Natural killer cell (primary cell): Measurements from ENCODE around the gene HOXC9. TPM values are rescaled to one million over a fixed set of nuclear protein-coding genes. Genes with fewer than 3 reads are reported as not detected.

Experiments used
- ATAC-seq, 3 donors: fragments of 150-1000 bp in 2 of 3; fragments of 200-7000 bp in 1 of 3; cut with Tn5 transposase; 1 replicate in 1 of 3; 2 replicates in 2 of 3; pipeline ENCODE4 v1.10.0; 2021; ENCODE audit warnings: mild to moderate bottlenecking in 2 of 3, moderate library complexity in 2 of 3
- DNase-seq, 2 donors: peaks; one replicate each; pipeline versions ENCODE4 v3.0.0 to v3.0.0-alpha.2; 2013 to 2021; ENCODE audit warnings: mixed read lengths in 1 of 2
- H3K27ac ChIP-seq: one replicate; pipeline ENCODE4 v1.5.1; 2013; ENCODE audit warnings: mild to moderate bottlenecking, low read length
- H3K27me3 ChIP-seq: one replicate; pipeline ENCODE4 v1.6.1; 2013; ENCODE audit warnings: low read length; ENCODE audit not compliant: control insufficient read depth, insufficient read depth
- H3K36me3 ChIP-seq: one replicate; pipeline ENCODE4 v1.6.1; 2013; ENCODE audit warnings: low read length; ENCODE audit not compliant: control insufficient read depth, insufficient read depth
- H3K4me1 ChIP-seq: one replicate; pipeline ENCODE4 v1.6.1; 2013; ENCODE audit warnings: low read length; ENCODE audit not compliant: control insufficient read depth, insufficient read depth
- H3K4me3 ChIP-seq: one replicate; pipeline ENCODE4 v1.5.1; 2013; ENCODE audit warnings: low read length
- H3K9me3 ChIP-seq: one replicate; pipeline ENCODE4 v1.6.1; 2013; ENCODE audit warnings: low read length; ENCODE audit not compliant: control insufficient read depth, insufficient read depth
- H3K27ac Mint-ChIP-seq, 2 donors: one replicate each; pipeline ENCODE4 v1.8.0; 2022; ENCODE audit warnings: mild to moderate bottlenecking in 2 of 2, mixed read lengths in 2 of 2, moderate library complexity in 1 of 2
- H3K27me3 Mint-ChIP-seq, 2 donors: one replicate each; pipeline ENCODE4 v1.8.0; 2022; ENCODE audit warnings: low read depth in 2 of 2, mixed read lengths in 2 of 2
- H3K36me3 Mint-ChIP-seq: one replicate; pipeline ENCODE4 v1.8.0; 2022; ENCODE audit warnings: mixed read lengths
- H3K4me1 Mint-ChIP-seq, 2 donors: one replicate each; pipeline ENCODE4 v1.8.0; 2022; ENCODE audit warnings: mixed read lengths in 2 of 2
- H3K4me3 Mint-ChIP-seq: one replicate; pipeline ENCODE4 v1.8.0; 2022; ENCODE audit warnings: mild to moderate bottlenecking, moderate library complexity, mixed read lengths
- H3K9me3 Mint-ChIP-seq, 2 donors: one replicate each; pipeline ENCODE4 v1.8.0; 2022; ENCODE audit warnings: mixed read lengths in 2 of 2
- WGBS: methylation state at CpG from one replicate; pipeline ENCODE4 v1.1.7; 2013; ENCODE audit warnings: missing lambda C conversion rate; ENCODE audit not compliant: insufficient coverage; 5-methylcytosine and 5-hydroxymethylcytosine counted together
- intact Hi-C: fragments of 100-400 bp; cut with micrococcal nuclease; formaldehyde crosslinking; loops from one replicate; pipeline ENCODE4 v1.14.2; 2022
- total RNA-seq, 4 donors: library from RNA; stranded (reverse); fragments of 120-200 nt in 1 of 4; gene quantifications; one replicate each; pipeline versions ENCODE4 v1.2.3 to v1.2.4, GENCODE V29; 2013 to 2022
- TF ChIP-seq, protein P1 (sequence below): fragments of 200-600 bp; IDR thresholded peaks from one replicate; pipeline ENCODE4 v1.8.0; 2022; ENCODE audit warnings: antibody characterized with exemption

The HOXC9 gene
- total RNA-seq, 3 donors from 2014 or later (not counting 1 experiment from before 2014, with no cell fraction given): not detected

DNA sequence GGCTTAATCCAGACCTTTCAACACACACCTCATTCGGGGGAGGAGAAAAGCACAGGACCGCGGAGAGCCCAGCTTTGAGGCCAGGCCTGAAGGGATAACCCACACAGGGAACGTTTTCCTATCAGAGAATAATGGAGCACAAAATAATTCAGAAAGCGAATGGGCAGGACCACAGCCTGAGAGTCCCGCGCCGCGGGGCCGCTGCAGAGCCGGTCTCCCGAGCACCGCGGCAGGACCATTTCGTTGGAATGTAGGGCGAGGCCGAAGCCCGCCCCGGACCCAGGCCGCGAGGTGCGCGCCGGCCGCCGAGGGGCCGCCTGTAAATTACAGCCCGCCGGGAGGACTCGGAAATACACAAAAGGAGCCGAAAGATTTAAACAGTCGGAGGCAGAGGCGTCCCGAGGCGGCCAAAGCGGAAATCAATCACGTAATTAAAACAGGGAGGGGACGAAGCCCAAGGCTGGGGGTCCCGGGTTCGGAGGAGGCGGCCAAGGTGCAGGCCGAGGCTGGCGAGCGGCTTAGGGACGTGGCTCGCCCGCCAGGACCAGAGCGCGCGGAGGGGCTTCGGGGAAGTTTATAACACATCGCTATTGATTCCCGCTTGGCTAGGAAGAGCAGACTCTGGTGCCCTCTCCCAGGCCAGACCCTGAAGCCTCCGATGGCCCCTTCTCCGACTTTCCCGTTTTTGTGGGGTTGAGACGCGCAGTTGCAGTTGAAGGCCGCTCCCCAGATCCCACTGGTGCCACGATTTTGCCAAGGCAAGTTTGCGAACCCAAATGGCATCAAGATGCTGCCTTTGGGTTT, 47.4 kb downstream of the HOXC9 start:
- Histone ChIP-seq H3K36me3 (no peaks in the 10 kb centered on the region), H3K9me3 (no peaks in the 10 kb centered on the region), H3K4me3 (no peak overlapping the region), H3K4me1 (peaks cover 36% of the 10 kb centered on the region), H3K27ac (no peak overlapping the region), H3K27me3 (peaks cover 88% of the 10 kb centered on the region)
- no peak overlapping the region for H3K4me3 Mint-ChIP-seq
- peaks cover 20 to 37% of the 10 kb centered on the region in 2 donors for H3K4me1 Mint-ChIP-seq
- TF ChIP-seq, protein P1, sequence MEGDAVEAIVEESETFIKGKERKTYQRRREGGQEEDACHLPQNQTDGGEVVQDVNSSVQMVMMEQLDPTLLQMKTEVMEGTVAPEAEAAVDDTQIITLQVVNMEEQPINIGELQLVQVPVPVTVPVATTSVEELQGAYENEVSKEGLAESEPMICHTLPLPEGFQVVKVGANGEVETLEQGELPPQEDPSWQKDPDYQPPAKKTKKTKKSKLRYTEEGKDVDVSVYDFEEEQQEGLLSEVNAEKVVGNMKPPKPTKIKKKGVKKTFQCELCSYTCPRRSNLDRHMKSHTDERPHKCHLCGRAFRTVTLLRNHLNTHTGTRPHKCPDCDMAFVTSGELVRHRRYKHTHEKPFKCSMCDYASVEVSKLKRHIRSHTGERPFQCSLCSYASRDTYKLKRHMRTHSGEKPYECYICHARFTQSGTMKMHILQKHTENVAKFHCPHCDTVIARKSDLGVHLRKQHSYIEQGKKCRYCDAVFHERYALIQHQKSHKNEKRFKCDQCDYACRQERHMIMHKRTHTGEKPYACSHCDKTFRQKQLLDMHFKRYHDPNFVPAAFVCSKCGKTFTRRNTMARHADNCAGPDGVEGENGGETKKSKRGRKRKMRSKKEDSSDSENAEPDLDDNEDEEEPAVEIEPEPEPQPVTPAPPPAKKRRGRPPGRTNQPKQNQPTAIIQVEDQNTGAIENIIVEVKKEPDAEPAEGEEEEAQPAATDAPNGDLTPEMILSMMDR: no peak
- ATAC-seq (no peak), DNase-seq (peak in 1 of 2 donors; percentile 19)
- peaks cover 93 to 98% of the 10 kb centered on the region in 2 donors for H3K27me3 Mint-ChIP-seq
- H3K36me3 Mint-ChIP-seq: no peaks in the 10 kb centered on the region
- H3K27ac Mint-ChIP-seq: no peak overlapping the region
- 11% methylated on average over 61 of the region's 61 CpGs for WGBS
- H3K9me3 Mint-ChIP-seq: no peaks in the 10 kb centered on the region
- intact Hi-C loops: no loop called here

DNA sequence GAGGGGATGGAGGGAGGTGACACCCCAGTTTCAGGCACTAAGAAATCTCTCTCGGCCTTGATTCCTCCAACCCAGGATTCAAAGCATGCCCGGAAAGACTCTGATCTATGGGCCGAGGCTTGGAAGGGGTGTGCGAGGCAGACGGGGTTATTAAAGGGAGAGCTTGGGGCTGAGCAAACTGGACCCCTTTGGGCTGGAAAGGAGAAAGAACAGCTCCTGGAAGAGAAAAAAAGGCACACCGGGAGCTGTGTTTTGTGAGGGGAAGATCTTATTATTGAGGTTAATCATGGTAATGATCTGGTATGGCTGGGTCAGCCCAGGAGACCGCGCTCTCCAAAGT, 48.0 kb downstream of the HOXC9 start:
- WGBS: 26% methylated on average over 6 of the region's 8 CpGs
- Histone ChIP-seq H3K27me3 (peaks cover 88% of the 10 kb centered on the region), H3K36me3 (no peaks in the 10 kb centered on the region), H3K9me3 (no peaks in the 10 kb centered on the region), H3K4me1 (peaks cover 42% of the 10 kb centered on the region), H3K4me3 (no peak overlapping the region), H3K27ac (no peak overlapping the region)
- peaks cover 89 to 93% of the 10 kb centered on the region in 2 donors for H3K27me3 Mint-ChIP-seq
- H3K27ac Mint-ChIP-seq: no peak overlapping the region
- no peaks in the 10 kb centered on the region for H3K9me3 Mint-ChIP-seq
- H3K4me3 Mint-ChIP-seq: no peak overlapping the region
- intact Hi-C loops: no loop called here
- no peak for DNase-seq
- peaks cover 25 to 43% of the 10 kb centered on the region in 2 donors for H3K4me1 Mint-ChIP-seq
- TF ChIP-seq, protein P1: no peak
- ATAC-seq: no peak
- no peaks in the 10 kb centered on the region for H3K36me3 Mint-ChIP-seq

DNA sequence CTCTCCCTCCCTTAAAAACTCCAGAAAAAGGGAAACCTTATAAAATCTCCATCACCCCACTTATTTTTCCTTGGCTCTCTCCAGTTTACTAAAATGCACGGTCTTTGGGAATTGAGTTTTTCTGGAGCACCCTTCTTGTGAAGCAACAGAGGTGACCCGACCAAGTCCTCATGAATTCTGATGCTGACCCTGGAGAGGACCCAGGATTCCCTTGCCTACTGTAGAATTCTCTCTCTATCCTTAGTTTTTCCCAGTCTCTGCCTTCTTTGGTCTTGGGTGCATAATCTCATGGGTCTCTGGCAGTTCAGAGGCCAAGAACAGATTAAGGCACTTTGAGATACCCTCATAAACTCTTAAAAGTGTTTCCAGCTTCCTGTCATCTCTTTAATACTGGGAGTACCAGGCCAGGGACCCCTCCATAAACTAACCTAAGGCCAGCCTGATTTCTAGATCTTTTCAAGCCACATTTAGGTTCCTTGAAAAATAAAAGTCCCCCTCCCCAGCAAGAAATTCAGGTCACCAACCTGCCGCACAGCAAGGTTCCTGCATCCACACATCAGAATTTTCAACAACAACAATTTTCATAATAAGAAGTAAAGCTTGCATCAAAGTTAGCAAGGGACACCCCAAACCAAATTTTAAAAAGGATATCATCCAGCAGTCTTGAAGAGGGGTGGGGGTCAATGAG, 48.6 kb downstream of the HOXC9 start:
- Mint-ChIP-seq H3K4me1 (peaks cover 26 to 45% of the 10 kb centered on the region in 2 donors), H3K27ac (no peak overlapping the region), H3K9me3 (no peaks in the 10 kb centered on the region), H3K36me3 (no peaks in the 10 kb centered on the region), H3K4me3 (no peak overlapping the region), H3K27me3 (peaks cover 84 to 87% of the 10 kb centered on the region in 2 donors)
- H3K36me3 ChIP-seq: no peaks in the 10 kb centered on the region
- no peak overlapping the region for H3K4me3 ChIP-seq
- no peak overlapping the region for H3K27ac ChIP-seq
- peaks cover 48% of the 10 kb centered on the region for H3K4me1 ChIP-seq
- peaks cover 90% of the 10 kb centered on the region for H3K27me3 ChIP-seq
- H3K9me3 ChIP-seq: no peaks in the 10 kb centered on the region
- ATAC-seq: no peak
- 61% methylated on average over 3 of the region's 3 CpGs for WGBS
- no peak for DNase-seq
- intact Hi-C loops: no loop called here
- TF ChIP-seq, protein P1: no peak
